COR-L47 (cell line): ENCODE measurements around the gene CSRNP3.
"Not testable (repeated sequence)": the region's sequence is repeated elsewhere in the genome, so short reads cannot be mapped to it uniquely, and the experiment has no call there.

Experiments
- DNase-seq: peaks from one replicate; lab custom pipeline; 2025; lab: John Stamatoyannopoulos, UW

Gene CSRNP3

DNA sequence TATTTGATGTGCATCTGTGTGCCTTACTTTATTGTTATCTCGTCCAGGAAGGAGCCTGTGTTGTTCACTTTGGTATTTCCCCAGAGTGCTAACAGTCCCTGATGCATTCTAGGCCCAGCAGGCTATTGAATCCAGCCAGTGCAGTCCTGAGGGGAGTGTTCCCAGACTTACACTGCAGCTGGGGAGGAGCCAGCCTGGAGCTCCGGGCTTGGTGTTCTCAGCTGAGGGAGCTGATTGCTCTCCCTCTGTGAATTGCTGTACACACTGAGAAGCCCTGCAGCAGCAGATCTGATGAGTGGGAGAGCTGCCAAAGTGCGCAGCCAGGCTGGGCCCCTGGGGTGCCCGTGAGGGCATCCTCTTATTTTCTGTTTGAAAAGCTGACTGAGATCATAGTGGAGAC lies 165.4 kb downstream of the CSRNP3 start:
- peak; percentile 96 for DNase-seq

DNA sequence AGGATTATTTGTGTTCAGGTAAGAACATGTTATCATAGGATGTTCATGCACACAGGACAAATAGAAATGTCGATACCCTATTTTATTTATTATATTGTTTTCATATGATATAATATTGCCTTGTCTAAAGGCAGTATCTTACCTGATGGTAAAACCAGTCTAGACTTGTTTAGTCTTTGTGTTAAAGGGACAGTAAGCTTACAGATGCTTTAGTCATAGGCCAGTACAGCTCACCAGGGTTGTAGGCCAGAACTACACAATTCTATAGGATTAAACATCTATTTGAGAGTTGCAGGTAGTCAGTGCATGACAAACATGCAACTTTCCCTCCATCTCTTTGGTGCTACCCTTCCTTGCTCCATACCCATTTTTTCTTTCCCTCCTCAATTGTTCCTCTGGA lies 166.0 kb downstream of the CSRNP3 start:
- no peak for DNase-seq

- no peak for DNase-seq
These were observed 167.5 kb downstream of the CSRNP3 start for GRCh38 chr2:165636959-165637358.

DNA sequence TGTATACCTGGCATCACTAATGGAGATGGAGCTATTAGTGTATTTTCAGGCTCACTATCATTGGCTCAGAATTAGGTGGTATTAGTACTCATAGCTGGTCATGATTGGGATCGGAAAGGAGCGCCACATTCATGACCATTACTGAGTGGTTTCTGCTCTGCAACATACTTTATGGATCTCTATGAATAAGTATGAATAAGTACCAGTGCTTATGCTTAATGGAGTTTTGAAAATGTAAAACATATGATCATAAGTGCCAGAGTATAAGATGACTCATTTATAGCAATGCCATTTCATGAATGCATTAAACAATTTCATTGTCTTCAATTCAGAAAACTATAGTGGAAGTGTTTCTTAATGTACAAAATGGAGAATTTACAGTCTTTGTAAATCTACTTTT lies 167.9 kb downstream of the CSRNP3 start:
- DNase-seq = no peak

DNA sequence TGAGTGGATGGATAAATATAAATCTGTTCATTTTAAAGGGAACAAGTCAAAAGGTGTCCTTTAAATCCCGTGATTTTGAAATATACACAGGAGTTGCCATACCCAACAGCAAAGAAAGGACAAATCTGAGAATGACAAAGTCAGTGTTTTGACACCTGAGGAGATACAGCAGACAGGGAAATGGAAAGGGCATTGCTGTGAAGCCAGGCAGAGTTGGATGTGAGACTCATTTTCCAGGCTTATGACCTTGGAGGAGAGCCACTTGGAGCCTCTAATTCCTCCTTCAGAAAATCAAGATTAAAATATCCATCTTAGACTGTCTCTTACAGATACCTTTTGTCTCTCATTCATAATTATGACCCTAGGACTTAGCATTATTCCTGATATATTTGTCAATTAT lies 170.0 kb downstream of the CSRNP3 start:
- DNase-seq = no peak

DNA sequence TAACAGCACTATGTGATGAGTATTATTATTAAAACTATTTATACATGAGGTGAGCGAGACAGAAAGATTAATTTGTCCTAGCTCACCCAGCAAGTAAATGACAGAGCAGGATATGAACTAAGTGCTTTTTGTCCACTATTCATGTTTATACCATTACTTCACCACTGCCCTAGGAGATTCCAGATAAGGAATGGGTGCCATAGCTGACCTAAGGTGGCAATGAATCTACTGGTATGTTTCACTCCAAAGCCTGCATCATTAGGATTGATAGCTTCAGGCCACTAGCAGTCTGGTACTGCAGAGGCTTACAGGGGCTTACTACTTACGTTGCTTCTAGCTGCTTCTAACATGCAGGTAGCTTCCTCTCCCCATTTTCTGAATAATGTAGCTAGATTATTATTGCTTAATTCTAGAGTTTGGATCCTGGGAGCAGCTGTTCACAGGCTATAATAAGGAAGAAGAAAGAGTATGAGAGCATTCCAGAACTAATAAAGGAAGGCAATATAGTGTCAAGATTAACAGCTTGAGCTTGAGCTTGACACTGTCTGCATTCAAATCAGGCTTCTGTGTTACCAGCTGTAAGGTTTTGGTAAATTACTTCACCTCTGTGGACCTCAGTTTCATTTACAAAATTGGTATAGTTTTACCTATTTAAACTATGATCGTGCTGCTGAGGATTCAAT lies 170.9 kb downstream of the CSRNP3 start:
- no peak for DNase-seq

DNA sequence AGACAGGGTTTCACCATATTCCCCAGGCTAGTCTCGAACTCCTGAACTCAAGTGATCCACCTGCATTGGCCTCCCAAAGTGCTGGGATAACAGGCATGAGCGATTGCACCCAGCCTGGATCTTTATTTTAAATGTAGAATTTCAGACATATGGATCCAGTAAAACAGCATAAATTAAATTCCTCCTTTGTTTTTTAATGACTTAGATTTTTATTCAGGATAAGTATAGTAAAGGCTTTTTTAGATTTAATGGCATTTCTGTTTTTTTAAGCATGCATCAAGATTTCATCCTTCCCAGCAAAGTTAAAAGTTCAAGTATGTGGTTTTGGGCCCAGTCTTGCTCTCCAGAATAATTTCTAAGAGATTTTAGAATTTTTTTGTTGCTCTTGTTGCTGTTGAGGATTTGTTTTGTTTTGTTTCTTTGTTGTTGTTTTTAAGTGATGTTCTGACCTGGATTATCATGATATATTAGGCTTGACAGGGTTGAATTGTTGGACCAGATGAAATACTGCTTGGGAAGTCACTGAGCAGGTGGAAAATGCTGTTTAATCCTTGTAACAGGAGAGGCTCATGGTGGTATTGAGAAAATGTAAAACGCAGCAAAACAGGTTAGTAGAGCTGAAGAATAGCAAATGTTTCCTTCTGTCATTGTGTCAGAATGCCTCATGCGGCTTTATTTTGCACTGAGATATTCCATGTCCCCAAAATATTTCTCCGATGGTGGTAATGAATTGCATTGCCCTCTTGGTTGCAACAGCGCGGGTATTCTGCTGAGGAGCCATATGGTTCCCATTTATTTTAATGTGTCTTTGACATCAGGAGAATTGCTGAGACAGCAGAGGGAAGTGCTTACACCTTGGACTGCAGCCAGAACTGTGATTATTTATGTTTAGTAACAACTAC lies 176.7 kb downstream of the CSRNP3 start:
- peak; percentile 50 for DNase-seq

DNA sequence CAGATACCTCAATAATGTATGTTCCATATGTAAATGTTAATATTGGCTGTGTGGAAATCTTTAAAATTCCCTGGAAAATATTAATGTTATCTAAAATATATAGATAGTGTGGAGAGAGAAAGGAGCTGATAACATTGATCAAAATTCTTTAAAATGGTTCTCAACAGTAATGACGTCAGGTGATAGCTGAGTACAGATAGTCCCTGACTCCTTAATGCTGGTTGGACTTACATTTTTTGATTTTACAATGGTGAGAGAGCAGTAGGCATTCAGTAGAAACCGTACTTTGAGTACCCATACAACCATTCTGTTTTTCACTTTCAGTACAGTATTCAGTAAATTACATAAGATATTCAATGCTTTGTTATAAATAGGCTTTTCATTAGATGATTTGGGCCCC lies 177.9 kb downstream of the CSRNP3 start:
- DNase-seq = no peak

DNA sequence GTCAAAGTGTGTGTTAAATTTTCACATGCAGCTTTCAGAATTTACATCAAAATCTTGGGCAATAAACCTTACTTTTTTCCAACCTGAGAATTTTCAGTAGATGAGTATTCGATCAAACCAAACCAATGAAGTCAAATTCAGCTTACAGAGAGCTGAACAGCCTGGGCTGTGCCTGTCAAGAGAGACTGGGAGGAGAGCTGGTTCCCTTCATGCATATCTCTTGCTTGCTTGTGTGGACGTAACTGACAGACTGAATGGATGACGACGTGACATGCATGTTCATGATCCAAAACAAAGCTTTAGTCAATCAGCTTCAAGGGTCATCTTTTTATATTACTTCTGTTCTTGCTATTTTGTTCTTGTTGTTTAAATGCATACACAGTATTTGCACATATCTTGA lies 179.3 kb downstream of the CSRNP3 start:
- DNase-seq = no peak

DNA sequence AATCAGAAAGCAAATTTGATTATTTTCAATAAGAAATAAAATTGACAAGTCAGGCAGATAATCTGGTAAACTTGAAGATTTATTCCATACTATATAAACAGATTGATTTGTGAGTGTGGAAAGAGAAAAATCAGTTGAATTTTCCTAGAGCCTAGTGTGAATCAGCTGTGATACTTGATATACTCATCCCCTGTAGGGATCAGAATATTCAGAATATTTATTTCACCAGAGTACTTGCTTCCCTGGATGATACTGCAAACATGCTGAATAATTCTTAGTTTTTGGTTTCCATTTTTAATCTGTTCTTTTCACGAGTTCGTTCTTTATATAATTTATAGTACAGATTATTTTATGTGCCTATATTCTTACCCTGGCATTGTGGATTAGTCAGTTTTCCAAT lies 181.7 kb downstream of the CSRNP3 start:
- DNase-seq = no peak

DNA sequence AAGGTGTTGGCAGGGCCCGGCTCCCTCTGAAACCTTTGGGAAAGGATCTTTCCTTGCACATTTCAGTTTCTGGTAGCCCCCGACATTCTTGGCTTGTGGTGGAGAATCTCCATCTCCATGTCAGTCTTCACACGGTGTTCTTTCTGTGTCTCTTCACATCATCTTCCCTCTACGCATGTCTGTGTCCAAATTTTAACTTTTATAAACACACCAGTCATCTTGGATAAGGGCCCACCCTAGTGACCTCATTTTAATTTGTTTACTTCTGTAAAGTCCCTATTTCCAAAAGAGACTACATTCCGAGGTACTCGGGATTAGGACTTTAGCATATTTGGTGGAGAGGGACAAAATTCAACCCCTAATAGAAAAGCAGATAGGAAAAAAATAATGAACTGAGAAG lies 186.2 kb downstream of the CSRNP3 start:
- no peak for DNase-seq

DNA sequence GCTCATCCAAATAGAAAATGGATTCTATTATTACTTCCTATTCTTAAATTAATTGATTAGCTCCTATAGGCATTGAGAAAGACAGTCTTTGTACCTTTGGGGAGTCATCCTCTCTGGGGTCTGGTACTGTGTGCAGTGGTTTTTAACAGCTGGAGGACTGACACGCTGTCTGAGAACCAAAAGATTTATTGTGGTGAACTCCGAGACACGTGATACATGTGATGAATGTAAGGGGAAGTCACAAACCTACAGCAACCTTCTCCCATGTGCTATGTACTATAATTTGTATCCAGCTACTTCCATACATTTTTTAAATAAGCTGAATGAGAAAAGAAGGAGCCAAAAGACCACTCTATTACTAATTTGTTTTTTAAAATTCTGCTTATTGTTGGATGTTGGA lies 190.9 kb downstream of the CSRNP3 start:
- no peak for DNase-seq

GRCh38 chr2:165662720-165663119 lies 193.2 kb downstream of the CSRNP3 start:
- no peak for DNase-seq

GRCh38 chr2:165665614-165666013 lies 196.1 kb downstream of the CSRNP3 start:
- no peak for DNase-seq

GRCh38 chr2:165666073-165666472 lies 196.6 kb downstream of the CSRNP3 start:
- not testable (repeated sequence) for DNase-seq

- no peak for DNase-seq
These were observed 197.1 kb downstream of the CSRNP3 start for GRCh38 chr2:165666605-165667004.

DNA sequence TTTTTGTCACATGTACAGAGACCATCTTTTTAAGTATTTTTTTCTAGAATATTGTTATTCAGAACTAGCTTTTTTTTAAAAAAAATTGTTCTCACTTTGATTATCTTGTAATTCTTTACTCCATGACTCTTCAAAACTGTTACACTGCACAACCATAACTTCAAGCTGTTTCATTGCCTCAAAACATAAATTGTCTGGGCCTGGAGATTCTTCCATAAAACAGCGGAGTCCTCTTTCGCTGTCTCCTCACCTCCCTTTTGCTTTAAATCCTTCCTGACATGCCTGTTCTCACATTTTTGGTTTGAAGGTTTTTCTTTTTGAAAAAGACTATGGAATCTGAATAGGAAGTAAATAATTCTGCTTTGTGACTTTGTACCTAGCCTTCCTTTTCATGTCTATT lies 197.9 kb downstream of the CSRNP3 start:
- DNase-seq = no peak

GRCh38 chr2:165674780-165675179 lies 205.3 kb downstream of the CSRNP3 start:
- DNase-seq = no peak

- DNase-seq = no peak
These were observed 206.1 kb downstream of the CSRNP3 start for GRCh38 chr2:165675551-165675968.

DNA sequence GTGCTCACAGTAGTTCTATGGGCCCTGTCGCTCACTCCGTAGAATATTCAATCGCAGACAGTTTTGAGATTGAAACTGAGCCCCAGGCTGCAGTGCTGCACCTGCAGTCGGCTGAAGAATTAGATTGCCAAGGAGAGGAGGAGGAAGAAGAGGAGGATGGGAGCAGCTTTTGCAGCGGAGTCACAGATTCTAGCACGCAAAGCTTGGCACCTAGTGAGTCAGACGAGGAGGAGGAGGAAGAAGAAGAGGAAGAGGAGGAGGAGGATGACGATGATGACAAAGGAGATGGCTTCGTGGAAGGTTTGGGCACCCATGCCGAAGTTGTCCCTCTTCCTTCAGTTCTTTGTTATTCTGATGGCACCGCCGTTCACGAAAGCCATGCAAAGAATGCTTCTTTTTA lies 209.4 kb downstream of the CSRNP3 start:
- no peak for DNase-seq

DNA sequence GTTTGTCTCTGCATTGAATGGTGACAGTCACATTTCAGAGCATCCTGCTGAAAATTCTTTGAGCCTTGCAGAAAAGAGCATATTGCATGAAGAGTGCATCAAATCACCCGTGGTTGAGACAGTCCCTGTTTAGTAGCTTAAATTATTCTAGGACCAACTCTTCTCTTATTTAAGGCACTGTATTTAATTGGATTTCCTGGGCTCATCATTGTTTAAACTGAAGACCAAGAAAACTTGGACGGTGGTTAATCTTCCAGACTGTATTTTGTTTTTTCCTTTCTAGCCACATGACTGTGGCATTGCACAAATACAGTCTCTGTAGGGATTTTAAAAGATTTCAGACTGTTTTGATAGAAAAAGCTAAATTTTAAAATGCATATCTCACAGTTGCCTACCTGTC lies 210.1 kb downstream of the CSRNP3 start:
- no peak for DNase-seq

- DNase-seq = no peak
These were observed 212.3 kb downstream of the CSRNP3 start for GRCh38 chr2:165681841-165682240.

- no peak for DNase-seq
These were observed 213.0 kb downstream of the CSRNP3 start for GRCh38 chr2:165682546-165682945.

- DNase-seq = no peak
These were observed 217.3 kb downstream of the CSRNP3 start for GRCh38 chr2:165686800-165687199.
